ENCODE data around the gene TUBGCP3. TPM values are rescaled to one million over a fixed set of nuclear protein-coding genes. Genes with fewer than 3 reads are reported as not detected.

TUBGCP3 gene
- total RNA-seq, 2 experiments from 2014 or later = 56.9 to 57.4 TPM

GRCh38 chr13:112606109-112607001 lies 18.4 kb upstream of the TUBGCP3 start:
- Mint-ChIP-seq H3K4me1 (peaks cover 12% of the 10 kb centered on the region), H3K27ac (no peak overlapping the region), H3K27me3 (peaks cover 38% of the 10 kb centered on the region), H3K9me3 (no peaks in the 10 kb centered on the region), H3K4me3 (peak overlapping the region; percentile 66), H3K36me3 (ENCODE audit: low read depth) (no peaks in the 10 kb centered on the region)
- POLR2A ChIA-PET = interaction anchor here (2.0 kb wide), 1 partner anchor 19 kb away, joined by 10 read pairs; the partner anchor contains the start of gene TUBGCP3
- DNase-seq = peak; percentile 89
- CTCF ChIA-PET = interaction anchor here (0.5 to 3.5 kb wide), 21 partner anchors 9 to 202 kb away, joined by 3 to 17 read pairs (median 3); partner anchors contain the start of gene TUBGCP3

GRCh38 chr13:112605531-112605990 lies 17.6 kb upstream of the TUBGCP3 start:
- POLR2A ChIA-PET = interaction anchor here (2.0 kb wide), 1 partner anchor 18 kb away, joined by 10 read pairs; the partner anchor contains the start of gene TUBGCP3

GRCh38 chr13:112603641-112604225 lies 15.8 kb upstream of the TUBGCP3 start:
- no peak for DNase-seq
- peaks cover 12% of the 10 kb centered on the region for H3K4me1 Mint-ChIP-seq
- no peaks in the 10 kb centered on the region for H3K9me3 Mint-ChIP-seq
- POLR2A ChIA-PET = no interaction called here
- H3K27ac Mint-ChIP-seq = no peak overlapping the region
- CTCF ChIA-PET = interaction anchor here (3.5 kb wide), 1 partner anchor 15 kb away, joined by 17 read pairs; the partner anchor contains the start of gene TUBGCP3
- peaks cover 35% of the 10 kb centered on the region for H3K27me3 Mint-ChIP-seq
- no peaks in the 10 kb centered on the region for H3K36me3 Mint-ChIP-seq (ENCODE audit: low read depth)
- H3K4me3 Mint-ChIP-seq = no peak overlapping the region

More at GRCh38 chr13:112605531-112605990, 17.6 kb upstream of the TUBGCP3 start:
- Mint-ChIP-seq H3K4me3 (peak overlapping the region; percentile 66), H3K4me1 (peaks cover 12% of the 10 kb centered on the region), H3K27ac (no peak overlapping the region), H3K9me3 (no peaks in the 10 kb centered on the region), H3K36me3 (ENCODE audit: low read depth) (no peaks in the 10 kb centered on the region), H3K27me3 (peaks cover 38% of the 10 kb centered on the region)
- CTCF ChIA-PET = interaction anchor here (0.7 to 3.5 kb wide), 19 partner anchors 9 to 163 kb away, joined by 3 to 17 read pairs (median 3); partner anchors contain the start of gene TUBGCP3
- no peak for DNase-seq

- Mint-ChIP-seq H3K27ac (no peak overlapping the region), H3K36me3 (ENCODE audit: low read depth) (no peaks in the 10 kb centered on the region), H3K27me3 (peaks cover 35% of the 10 kb centered on the region), H3K9me3 (no peaks in the 10 kb centered on the region), H3K4me1 (peaks cover 12% of the 10 kb centered on the region), H3K4me3 (no peak overlapping the region)
- no peak for DNase-seq
- ChIA-PET CTCF (no interaction called here), POLR2A (no interaction called here)
These were observed 14.2 kb upstream of the TUBGCP3 start for GRCh38 chr13:112602189-112602588.

- Mint-ChIP-seq H3K36me3 (ENCODE audit: low read depth) (no peaks in the 10 kb centered on the region), H3K4me3 (no peak overlapping the region), H3K9me3 (no peaks in the 10 kb centered on the region), H3K27me3 (peaks cover 38% of the 10 kb centered on the region), H3K27ac (no peak overlapping the region), H3K4me1 (peaks cover 8% of the 10 kb centered on the region)
- no peak for DNase-seq
- ChIA-PET CTCF (no interaction called here), POLR2A (no interaction called here)
These were observed 13.4 kb upstream of the TUBGCP3 start for GRCh38 chr13:112601371-112601770.

- peaks cover 43% of the 10 kb centered on the region for H3K27me3 Mint-ChIP-seq
- H3K36me3 Mint-ChIP-seq (ENCODE audit: low read depth) = no peaks in the 10 kb centered on the region
- no peak overlapping the region for H3K4me3 Mint-ChIP-seq
- POLR2A ChIA-PET = no interaction called here
- CTCF ChIA-PET = interaction anchor here (1.2 kb wide), 1 partner anchor 10 kb away, joined by 3 read pairs; no protein-coding TSS in a partner anchor
- H3K9me3 Mint-ChIP-seq = no peaks in the 10 kb centered on the region
- H3K4me1 Mint-ChIP-seq = peaks cover 4% of the 10 kb centered on the region
- DNase-seq = no peak
- no peak overlapping the region for H3K27ac Mint-ChIP-seq
These were observed 8.3 kb upstream of the TUBGCP3 start for GRCh38 chr13:112596235-112596634.

- H3K9me3 Mint-ChIP-seq = no peaks in the 10 kb centered on the region
- H3K27me3 Mint-ChIP-seq = peaks cover 33% of the 10 kb centered on the region
- no peak overlapping the region for H3K4me3 Mint-ChIP-seq
- H3K36me3 Mint-ChIP-seq (ENCODE audit: low read depth) = peaks cover 3% of the 10 kb centered on the region
- POLR2A ChIA-PET = no interaction called here
- no peak overlapping the region for H3K27ac Mint-ChIP-seq
- no peak for DNase-seq
- peaks cover 15% of the 10 kb centered on the region for H3K4me1 Mint-ChIP-seq
- CTCF ChIA-PET = no interaction called here
These were observed 4.7 kb upstream of the TUBGCP3 start for GRCh38 chr13:112592647-112593046.

GRCh38 chr13:112592181-112592580 lies 4.2 kb upstream of the TUBGCP3 start:
- peaks cover 16% of the 10 kb centered on the region for H3K4me1 Mint-ChIP-seq
- H3K9me3 Mint-ChIP-seq = no peaks in the 10 kb centered on the region
- no peak overlapping the region for H3K4me3 Mint-ChIP-seq
- ChIA-PET CTCF (no interaction called here), POLR2A (no interaction called here)
- peaks cover 4% of the 10 kb centered on the region for H3K36me3 Mint-ChIP-seq (ENCODE audit: low read depth)
- peaks cover 28% of the 10 kb centered on the region for H3K27me3 Mint-ChIP-seq
- no peak for DNase-seq
- no peak overlapping the region for H3K27ac Mint-ChIP-seq

- Mint-ChIP-seq H3K36me3 (ENCODE audit: low read depth) (peaks cover 13% of the 10 kb centered on the region), H3K9me3 (no peaks in the 10 kb centered on the region), H3K27ac (peak overlapping the region; percentile 84), H3K27me3 (no peaks in the 10 kb centered on the region), H3K4me3 (peak overlapping the region; percentile 95), H3K4me1 (peaks cover 26% of the 10 kb centered on the region)
- POLR2A ChIA-PET = interaction anchor here (0.8 to 2.4 kb wide), 8 partner anchors 9 to 621 kb away, joined by 3 to 10 read pairs (median 5); partner anchors contain the start of gene ATP11A
- no peak for DNase-seq
- CTCF ChIA-PET = interaction anchor here (2.1 to 3.2 kb wide), 2 partner anchors 17 to 19 kb away, joined by 5 to 17 read pairs; no protein-coding TSS in a partner anchor
These were observed 741 bp upstream of the TUBGCP3 start for GRCh38 chr13:112588490-112589297.

- peak; percentile 68 for DNase-seq
- Mint-ChIP-seq H3K4me1 (peaks cover 26% of the 10 kb centered on the region), H3K27me3 (no peaks in the 10 kb centered on the region), H3K27ac (peak overlapping the region; percentile 84), H3K4me3 (peak overlapping the region; percentile 95), H3K36me3 (ENCODE audit: low read depth) (peaks cover 18% of the 10 kb centered on the region), H3K9me3 (no peaks in the 10 kb centered on the region)
- CTCF ChIA-PET = interaction anchor here (3.2 kb wide), 1 partner anchor 18 kb away, joined by 17 read pairs; no protein-coding TSS in a partner anchor
- POLR2A ChIA-PET = interaction anchor here (0.6 to 2.4 kb wide), 7 partner anchors 8 to 1410 kb away, joined by 3 to 10 read pairs (median 6); partner anchors contain the start of gene ATP11A
These were observed 665 bp downstream of the TUBGCP3 start for GRCh38 chr13:112587212-112587763.

GRCh38 chr13:112586334-112586960 lies 1.5 kb downstream of the TUBGCP3 start:
- Mint-ChIP-seq H3K27me3 (no peaks in the 10 kb centered on the region), H3K27ac (peak overlapping the region; percentile 84), H3K4me1 (peaks cover 34% of the 10 kb centered on the region), H3K9me3 (no peaks in the 10 kb centered on the region), H3K36me3 (ENCODE audit: low read depth) (peaks cover 25% of the 10 kb centered on the region), H3K4me3 (peak overlapping the region; percentile 95)
- CTCF ChIA-PET = interaction anchor here (1.4 kb wide), 1 partner anchor 19 kb away, joined by 5 read pairs; no protein-coding TSS in a partner anchor
- POLR2A ChIA-PET = no interaction called here
- DNase-seq = no peak

All from activated CD4-positive, alpha-beta memory T cell treated with anti-CD3 and anti-CD28 coated beads, Interleukin-2, amount 10 ng/mL, durations not matched to agents 7 days and 5 days (primary cell).